HL-60 (cell line): ENCODE results near the gene SLC30A9.

Source experiments
- DNase-seq, 2 experiments: peaks; one replicate each; pipeline ENCODE4 v3.0.0-alpha.2; 2010 to 2020; ENCODE audit warnings: low read depth in 1 of 2, low spot score in 1 of 2
- H3K27ac ChIP-seq: fragments of 250-450 bp; sonication (Bioruptor Pico); replicated peaks from 2 replicates; pipeline ENCODE4 v1.5.1; 2020; ENCODE audit warnings: mild to moderate bottlenecking, moderate library complexity
- H3K27me3 ChIP-seq: fragments of 250-450 bp; sonication (Bioruptor Pico); 2 replicates; pipeline ENCODE4 v1.5.1; 2021; ENCODE audit warnings: mild to moderate bottlenecking, moderate library complexity; ENCODE audit not compliant: insufficient read depth, poor library complexity, severe bottlenecking
- H3K4me3 ChIP-seq: replicated peaks from 2 replicates; pipeline ENCODE4 v1.5.1; 2011; ENCODE audit warnings: mild to moderate bottlenecking, control low read depth, low read length; ENCODE audit not compliant: insufficient read depth
- GABPA ChIP-seq: IDR thresholded peaks from 2 replicates; pipeline ENCODE4 v1.6.1; 2012; ENCODE audit warnings: low read depth
- POLR2AphosphoS5 ChIP-seq: IDR thresholded peaks from 2 replicates; pipeline ENCODE4 v1.6.1; 2012; ENCODE audit warnings: low read depth
- SPI1 ChIP-seq: IDR thresholded peaks from 2 replicates; pipeline ENCODE4 v1.6.1; 2012; ENCODE audit warnings: low read depth, mild to moderate bottlenecking, borderline replicate concordance
- TF ChIP-seq, protein P1 (sequence below): IDR thresholded peaks from 2 replicates; pipeline ENCODE4 v1.6.1; 2012; ENCODE audit warnings: low read depth; ENCODE audit not compliant: insufficient replicate concordance
- TF ChIP-seq, protein P2 (sequence below): IDR thresholded peaks from one replicate; pipeline ENCODE4 v1.5.1; 2011; ENCODE audit warnings: low read length, control low read depth, inconsistent platforms; ENCODE audit not compliant: insufficient read depth

Gene SLC30A9

GRCh38 chr4:42067264-42067663 is 76.9 kb downstream of the SLC30A9 start:
- TF ChIP-seq, protein P1, sequence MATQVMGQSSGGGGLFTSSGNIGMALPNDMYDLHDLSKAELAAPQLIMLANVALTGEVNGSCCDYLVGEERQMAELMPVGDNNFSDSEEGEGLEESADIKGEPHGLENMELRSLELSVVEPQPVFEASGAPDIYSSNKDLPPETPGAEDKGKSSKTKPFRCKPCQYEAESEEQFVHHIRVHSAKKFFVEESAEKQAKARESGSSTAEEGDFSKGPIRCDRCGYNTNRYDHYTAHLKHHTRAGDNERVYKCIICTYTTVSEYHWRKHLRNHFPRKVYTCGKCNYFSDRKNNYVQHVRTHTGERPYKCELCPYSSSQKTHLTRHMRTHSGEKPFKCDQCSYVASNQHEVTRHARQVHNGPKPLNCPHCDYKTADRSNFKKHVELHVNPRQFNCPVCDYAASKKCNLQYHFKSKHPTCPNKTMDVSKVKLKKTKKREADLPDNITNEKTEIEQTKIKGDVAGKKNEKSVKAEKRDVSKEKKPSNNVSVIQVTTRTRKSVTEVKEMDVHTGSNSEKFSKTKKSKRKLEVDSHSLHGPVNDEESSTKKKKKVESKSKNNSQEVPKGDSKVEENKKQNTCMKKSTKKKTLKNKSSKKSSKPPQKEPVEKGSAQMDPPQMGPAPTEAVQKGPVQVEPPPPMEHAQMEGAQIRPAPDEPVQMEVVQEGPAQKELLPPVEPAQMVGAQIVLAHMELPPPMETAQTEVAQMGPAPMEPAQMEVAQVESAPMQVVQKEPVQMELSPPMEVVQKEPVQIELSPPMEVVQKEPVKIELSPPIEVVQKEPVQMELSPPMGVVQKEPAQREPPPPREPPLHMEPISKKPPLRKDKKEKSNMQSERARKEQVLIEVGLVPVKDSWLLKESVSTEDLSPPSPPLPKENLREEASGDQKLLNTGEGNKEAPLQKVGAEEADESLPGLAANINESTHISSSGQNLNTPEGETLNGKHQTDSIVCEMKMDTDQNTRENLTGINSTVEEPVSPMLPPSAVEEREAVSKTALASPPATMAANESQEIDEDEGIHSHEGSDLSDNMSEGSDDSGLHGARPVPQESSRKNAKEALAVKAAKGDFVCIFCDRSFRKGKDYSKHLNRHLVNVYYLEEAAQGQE, result no peak
- TF ChIP-seq GABPA (no peak), POLR2AphosphoS5 (no peak), SPI1 (no peak)
- TF ChIP-seq, protein P2, sequence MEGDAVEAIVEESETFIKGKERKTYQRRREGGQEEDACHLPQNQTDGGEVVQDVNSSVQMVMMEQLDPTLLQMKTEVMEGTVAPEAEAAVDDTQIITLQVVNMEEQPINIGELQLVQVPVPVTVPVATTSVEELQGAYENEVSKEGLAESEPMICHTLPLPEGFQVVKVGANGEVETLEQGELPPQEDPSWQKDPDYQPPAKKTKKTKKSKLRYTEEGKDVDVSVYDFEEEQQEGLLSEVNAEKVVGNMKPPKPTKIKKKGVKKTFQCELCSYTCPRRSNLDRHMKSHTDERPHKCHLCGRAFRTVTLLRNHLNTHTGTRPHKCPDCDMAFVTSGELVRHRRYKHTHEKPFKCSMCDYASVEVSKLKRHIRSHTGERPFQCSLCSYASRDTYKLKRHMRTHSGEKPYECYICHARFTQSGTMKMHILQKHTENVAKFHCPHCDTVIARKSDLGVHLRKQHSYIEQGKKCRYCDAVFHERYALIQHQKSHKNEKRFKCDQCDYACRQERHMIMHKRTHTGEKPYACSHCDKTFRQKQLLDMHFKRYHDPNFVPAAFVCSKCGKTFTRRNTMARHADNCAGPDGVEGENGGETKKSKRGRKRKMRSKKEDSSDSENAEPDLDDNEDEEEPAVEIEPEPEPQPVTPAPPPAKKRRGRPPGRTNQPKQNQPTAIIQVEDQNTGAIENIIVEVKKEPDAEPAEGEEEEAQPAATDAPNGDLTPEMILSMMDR, result no peak
- H3K27me3 ChIP-seq, result no peaks in the 10 kb centered on the region
- DNase-seq, result no peak
- no peak overlapping the region for H3K27ac ChIP-seq
- no peak overlapping the region for H3K4me3 ChIP-seq

GRCh38 chr4:42070463-42070862 is 80.1 kb downstream of the SLC30A9 start:
- TF ChIP-seq, protein P2, result no peak
- TF ChIP-seq POLR2AphosphoS5 (no peak), SPI1 (no peak), GABPA (no peak)
- TF ChIP-seq, protein P1, result no peak
- Histone ChIP-seq H3K27me3 (no peaks in the 10 kb centered on the region), H3K4me3 (no peak overlapping the region), H3K27ac (no peak overlapping the region)
- no peak for DNase-seq

DNA sequence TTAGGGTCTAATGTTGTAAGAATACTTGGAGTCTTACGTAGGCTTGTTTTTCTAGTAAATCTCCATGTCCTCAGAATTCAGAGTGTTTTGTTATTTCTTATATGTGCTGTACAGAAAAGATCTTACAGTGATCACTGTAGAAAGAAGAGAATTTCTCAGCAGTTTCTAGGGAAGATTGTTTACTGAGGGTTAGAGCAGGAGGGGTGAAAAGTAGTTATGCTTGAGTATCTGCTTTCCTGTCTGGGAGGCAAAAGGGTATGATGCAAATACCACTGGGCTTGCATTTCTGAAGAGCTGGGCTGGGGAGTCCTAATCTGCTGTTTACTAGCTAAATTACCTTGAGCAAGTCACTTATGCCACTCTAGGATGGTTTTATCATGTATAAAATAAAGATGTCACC is 84.0 kb downstream of the SLC30A9 start:
- no peaks in the 10 kb centered on the region for H3K27me3 ChIP-seq
- H3K27ac ChIP-seq, result no peak overlapping the region
- no peak for DNase-seq
- no peak for TF ChIP-seq GABPA
- TF ChIP-seq, protein P2, result no peak
- TF ChIP-seq POLR2AphosphoS5, result no peak
- TF ChIP-seq, protein P1, result no peak
- H3K4me3 ChIP-seq, result no peak overlapping the region
